Osteocyte (in vitro differentiated cells): ENCODE measurements around the gene NKRF. TPM values are rescaled to one million over a fixed set of nuclear protein-coding genes. Genes with fewer than 3 reads are reported as not detected.

Experiments used
- DNase-seq: peaks from one replicate; pipeline ENCODE4 v3.0.0; 2021; ENCODE audit warnings: mixed read lengths; ENCODE audit not compliant: unreplicated experiment; ENCODE audit errors: extremely low spot score
- H3K27ac Mint-ChIP-seq: one replicate; pipeline ENCODE4 v1.8.0; 2021; ENCODE audit warnings: mild to moderate bottlenecking, mixed read lengths; ENCODE audit not compliant: unreplicated experiment
- H3K27me3 Mint-ChIP-seq: one replicate; pipeline ENCODE4 v1.8.0; 2021; ENCODE audit warnings: mixed read lengths; ENCODE audit not compliant: unreplicated experiment
- H3K36me3 Mint-ChIP-seq: one replicate; pipeline ENCODE4 v1.8.0; 2021; ENCODE audit warnings: mixed read lengths; ENCODE audit not compliant: unreplicated experiment
- H3K4me1 Mint-ChIP-seq: one replicate; pipeline ENCODE4 v1.8.0; 2021; ENCODE audit warnings: mixed read lengths; ENCODE audit not compliant: unreplicated experiment
- H3K4me3 Mint-ChIP-seq: one replicate; pipeline ENCODE4 v1.8.0; 2021; ENCODE audit warnings: mild to moderate bottlenecking, moderate library complexity, mixed read lengths; ENCODE audit not compliant: unreplicated experiment
- H3K9me3 Mint-ChIP-seq: one replicate; pipeline ENCODE4 v1.8.0; 2021; ENCODE audit warnings: mixed read lengths; ENCODE audit not compliant: unreplicated experiment
- CTCF ChIP-seq: fragments of 200-600 bp; sonication (generic); IDR thresholded peaks from 2 replicates; pipeline ENCODE4 v1.5.0; 2021; ENCODE audit warnings: antibody characterized with exemption, mild to moderate bottlenecking, moderate library complexity
- microRNA-seq: library from miRNA; unstranded; fragments of <30 nt; microRNA quantifications from one replicate; pipeline ENCODE4 v1.1.0, GENCODE V29; 2020; ENCODE audit not compliant: unreplicated experiment
- total RNA-seq: library from RNA; stranded (reverse); gene quantifications from 2 replicates; pipeline ENCODE4 v1.2.1, GENCODE V29; 2021

Gene NKRF
- total RNA-seq, 1 donor from 2014 or later: 10.6 TPM

GRCh38 chrX:119549327-119550016 is 56.8 kb downstream of the NKRF start:
- DNase-seq: no peak
- Mint-ChIP-seq H3K36me3 (peaks cover 5% of the 10 kb centered on the region), H3K4me3 (no peak overlapping the region), H3K4me1 (no peaks in the 10 kb centered on the region), H3K27me3 (no peaks in the 10 kb centered on the region), H3K27ac (no peak overlapping the region), H3K9me3 (peaks cover 5% of the 10 kb centered on the region)
- no peak for TF ChIP-seq CTCF

GRCh38 chrX:119541188-119541587 is 65.0 kb downstream of the NKRF start:
- H3K9me3 Mint-ChIP-seq: peaks cover 7% of the 10 kb centered on the region
- H3K27me3 Mint-ChIP-seq: no peaks in the 10 kb centered on the region
- no peak for DNase-seq
- TF ChIP-seq CTCF: no peak
- peaks cover 6% of the 10 kb centered on the region for H3K4me1 Mint-ChIP-seq
- H3K4me3 Mint-ChIP-seq: no peak overlapping the region
- H3K36me3 Mint-ChIP-seq: peaks cover 13% of the 10 kb centered on the region
- peak overlapping the region; percentile 58 for H3K27ac Mint-ChIP-seq

GRCh38 chrX:119539872-119540271 is 66.4 kb downstream of the NKRF start:
- no peak overlapping the region for H3K27ac Mint-ChIP-seq
- no peaks in the 10 kb centered on the region for H3K27me3 Mint-ChIP-seq
- DNase-seq: no peak
- H3K36me3 Mint-ChIP-seq: peaks cover 13% of the 10 kb centered on the region
- no peak overlapping the region for H3K4me3 Mint-ChIP-seq
- peaks cover 7% of the 10 kb centered on the region for H3K9me3 Mint-ChIP-seq
- H3K4me1 Mint-ChIP-seq: peaks cover 6% of the 10 kb centered on the region
- TF ChIP-seq CTCF: peak; percentile 8

Small RNA genes lying within 50 kb of the gene (microRNA-seq; reads per million reads assigned to microRNA genes)
- 116 reads per million, percentile 53 among the genes with 10 or more reads in this experiment for gene MIR766

Other genes with a start within 250 kb of the NKRF start
- 10.8 and 13.9 TPM in 2 replicates for gene SLC25A43, start 207.1 kb downstream of the NKRF start, total RNA-seq
- 245 TPM in 2 replicates for gene SLC25A5, start 138.0 kb downstream of the NKRF start, total RNA-seq
- gene STEEP1, start 41.0 kb downstream of the NKRF start, total RNA-seq: 26.0 and 26.2 TPM in 2 replicates
- gene UBE2A, start 31.9 kb downstream of the NKRF start, total RNA-seq: 66.5 and 68.2 TPM in 2 replicates
- gene SEPTIN6, start 86.7 kb upstream of the NKRF start, total RNA-seq: 53.8 and 56.2 TPM in 2 replicates
- 1.1 and 1.5 TPM in 2 replicates for gene SOWAHD, start 152.2 kb upstream of the NKRF start, total RNA-seq
- 1,616 and 1,617 TPM in 2 replicates for gene RPL39, start 185.2 kb upstream of the NKRF start, total RNA-seq
- gene UPF3B, start 246.5 kb upstream of the NKRF start, total RNA-seq: 8.3 and 12.4 TPM in 2 replicates